HG03460 (cell line): Measurements from ENCODE around the gene MBTPS2.

Experiments
- ATAC-seq: cut with Tn5 transposase; IDR thresholded peaks from one replicate; pipeline ENCODE4 v1.9.1; 2021; ENCODE audit not compliant: unreplicated experiment

The MBTPS2 gene

GRCh38 chrX:21932292-21933002 is 93.0 kb downstream of the MBTPS2 start:
- no peak for ATAC-seq

GRCh38 chrX:21933077-21933476 is 93.7 kb downstream of the MBTPS2 start:
- ATAC-seq: no peak

GRCh38 chrX:21934414-21934813 is 95.0 kb downstream of the MBTPS2 start:
- ATAC-seq: no peak
